ENCODE data around the gene BAG5. TPM values are rescaled to one million over a fixed set of nuclear protein-coding genes. Genes with fewer than 3 reads are reported as not detected.

Gene BAG5
- total RNA-seq, 4 donors from 2014 or later = 40.3 to 44.3 (median 43.1) TPM

DNA sequence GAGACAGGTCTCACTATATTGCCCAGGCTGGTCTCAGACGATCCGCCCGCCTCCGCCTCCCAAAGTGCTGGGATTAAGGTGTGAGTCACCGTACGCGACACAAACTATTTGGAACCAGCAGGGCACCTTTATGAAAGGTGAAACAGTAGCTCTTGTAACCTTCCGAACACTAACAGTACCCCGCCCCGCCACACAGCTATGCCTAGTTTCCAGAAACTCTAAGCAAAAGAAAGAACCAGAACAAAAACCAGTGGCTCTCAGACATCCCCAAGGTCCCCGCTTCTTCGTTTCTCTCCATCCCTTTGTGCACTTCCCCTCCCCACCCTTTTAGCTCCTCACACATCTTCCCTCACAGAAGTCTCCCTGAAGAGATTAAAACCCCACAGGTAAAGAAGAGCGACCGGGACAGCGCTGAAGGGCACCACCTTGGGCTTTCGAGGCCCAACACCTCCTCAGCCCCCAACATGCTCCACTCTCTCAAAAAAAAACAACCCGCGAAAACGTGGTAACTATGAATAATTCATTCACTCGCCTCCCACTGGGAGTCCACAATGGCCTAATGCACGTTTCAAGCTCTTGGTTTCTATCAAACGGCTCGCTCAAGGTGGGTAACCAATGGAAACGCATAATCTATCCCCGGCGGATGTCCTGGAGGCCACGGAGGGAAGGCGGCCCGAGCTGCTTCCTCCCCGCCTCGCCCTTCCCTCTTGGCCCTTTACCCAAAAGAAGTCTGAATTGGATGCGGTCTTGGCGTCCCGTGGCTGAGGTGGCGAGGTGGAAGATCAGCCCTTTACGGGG is 877 bp downstream of the BAG5 start:
- peak overlapping the region; percentile 94 for H3K4me3 ChIP-seq (ENCODE audit: low read depth, poor library complexity, severe bottlenecking)
- DNase-seq (ENCODE audit: low spot score in 2 of 2) = peak; percentile 35 to 90
- TF ChIP-seq, protein P1, sequence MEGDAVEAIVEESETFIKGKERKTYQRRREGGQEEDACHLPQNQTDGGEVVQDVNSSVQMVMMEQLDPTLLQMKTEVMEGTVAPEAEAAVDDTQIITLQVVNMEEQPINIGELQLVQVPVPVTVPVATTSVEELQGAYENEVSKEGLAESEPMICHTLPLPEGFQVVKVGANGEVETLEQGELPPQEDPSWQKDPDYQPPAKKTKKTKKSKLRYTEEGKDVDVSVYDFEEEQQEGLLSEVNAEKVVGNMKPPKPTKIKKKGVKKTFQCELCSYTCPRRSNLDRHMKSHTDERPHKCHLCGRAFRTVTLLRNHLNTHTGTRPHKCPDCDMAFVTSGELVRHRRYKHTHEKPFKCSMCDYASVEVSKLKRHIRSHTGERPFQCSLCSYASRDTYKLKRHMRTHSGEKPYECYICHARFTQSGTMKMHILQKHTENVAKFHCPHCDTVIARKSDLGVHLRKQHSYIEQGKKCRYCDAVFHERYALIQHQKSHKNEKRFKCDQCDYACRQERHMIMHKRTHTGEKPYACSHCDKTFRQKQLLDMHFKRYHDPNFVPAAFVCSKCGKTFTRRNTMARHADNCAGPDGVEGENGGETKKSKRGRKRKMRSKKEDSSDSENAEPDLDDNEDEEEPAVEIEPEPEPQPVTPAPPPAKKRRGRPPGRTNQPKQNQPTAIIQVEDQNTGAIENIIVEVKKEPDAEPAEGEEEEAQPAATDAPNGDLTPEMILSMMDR (IDR thresholded peaks at IDR 0.05) = no peak
- no peak for TF ChIP-seq POLR2A (IDR thresholded peaks at IDR 0.05)
- intact Hi-C loops (cut with DNase I; ENCODE audit: low total_unique reads) = no loop called here
- 3% methylated on average over 32 to 33 of the region's 36 CpGs for WGBS, 2 donors

DNA sequence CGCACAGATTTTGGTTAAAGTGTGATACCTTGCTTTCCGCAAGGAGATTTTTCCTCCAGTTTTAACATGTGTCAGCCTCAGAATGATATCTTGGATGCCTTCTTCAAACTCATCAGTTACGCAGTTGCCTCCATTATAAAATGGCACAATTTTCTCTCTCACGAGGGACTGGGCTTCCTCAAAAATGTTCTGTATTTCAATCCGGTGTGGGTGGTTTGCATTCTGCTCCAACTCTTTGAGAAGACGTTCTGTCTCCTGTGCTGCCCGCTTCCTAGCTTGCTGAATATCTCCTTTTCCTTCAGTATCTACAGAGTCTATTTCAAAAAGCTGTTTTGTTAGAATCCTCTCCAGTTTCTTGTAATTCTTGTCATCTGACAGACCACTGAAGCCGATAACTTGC is 1.8 kb downstream of the BAG5 start:
- intact Hi-C loops (cut with DNase I; ENCODE audit: low total_unique reads) = no loop called here
- DNase-seq (ENCODE audit: low spot score in 2 of 2) = no peak
- H3K4me3 ChIP-seq (ENCODE audit: low read depth, poor library complexity, severe bottlenecking) = no peak overlapping the region
- TF ChIP-seq, protein P1 (IDR thresholded peaks at IDR 0.05) = no peak
- TF ChIP-seq POLR2A (IDR thresholded peaks at IDR 0.05) = no peak
- WGBS, 2 donors = 66 to 67% methylated on average over 8 of the region's 8 CpGs

DNA sequence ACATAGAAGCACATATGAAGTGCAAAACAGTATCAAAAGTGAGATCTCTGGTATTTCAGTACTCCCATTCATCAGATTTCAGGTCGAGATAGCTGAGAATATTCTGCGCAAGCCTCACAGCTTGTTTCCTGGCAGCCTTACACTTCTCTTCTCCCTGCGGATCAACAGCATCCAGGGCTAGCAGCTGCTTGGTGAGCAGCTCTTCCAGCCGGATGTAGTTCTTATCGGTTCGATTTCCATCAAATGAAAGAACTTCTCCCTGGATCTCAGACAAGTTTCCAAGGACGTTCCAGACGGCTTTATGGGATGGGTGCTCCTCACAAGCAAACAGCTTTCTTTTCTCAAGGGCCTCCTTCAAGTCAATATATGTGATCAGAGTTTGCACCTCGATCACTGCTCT is 2.7 kb downstream of the BAG5 start:
- no peak for DNase-seq (ENCODE audit: low spot score in 2 of 2)
- intact Hi-C loops (cut with DNase I; ENCODE audit: low total_unique reads) = no loop called here
- WGBS, 2 donors = 67 to 71% methylated on average over 9 of the region's 9 CpGs
- TF ChIP-seq, protein P1 (IDR thresholded peaks at IDR 0.05) = no peak
- no peak for TF ChIP-seq POLR2A (IDR thresholded peaks at IDR 0.05)
- no peak overlapping the region for H3K4me3 ChIP-seq (ENCODE audit: low read depth, poor library complexity, severe bottlenecking)

DNA sequence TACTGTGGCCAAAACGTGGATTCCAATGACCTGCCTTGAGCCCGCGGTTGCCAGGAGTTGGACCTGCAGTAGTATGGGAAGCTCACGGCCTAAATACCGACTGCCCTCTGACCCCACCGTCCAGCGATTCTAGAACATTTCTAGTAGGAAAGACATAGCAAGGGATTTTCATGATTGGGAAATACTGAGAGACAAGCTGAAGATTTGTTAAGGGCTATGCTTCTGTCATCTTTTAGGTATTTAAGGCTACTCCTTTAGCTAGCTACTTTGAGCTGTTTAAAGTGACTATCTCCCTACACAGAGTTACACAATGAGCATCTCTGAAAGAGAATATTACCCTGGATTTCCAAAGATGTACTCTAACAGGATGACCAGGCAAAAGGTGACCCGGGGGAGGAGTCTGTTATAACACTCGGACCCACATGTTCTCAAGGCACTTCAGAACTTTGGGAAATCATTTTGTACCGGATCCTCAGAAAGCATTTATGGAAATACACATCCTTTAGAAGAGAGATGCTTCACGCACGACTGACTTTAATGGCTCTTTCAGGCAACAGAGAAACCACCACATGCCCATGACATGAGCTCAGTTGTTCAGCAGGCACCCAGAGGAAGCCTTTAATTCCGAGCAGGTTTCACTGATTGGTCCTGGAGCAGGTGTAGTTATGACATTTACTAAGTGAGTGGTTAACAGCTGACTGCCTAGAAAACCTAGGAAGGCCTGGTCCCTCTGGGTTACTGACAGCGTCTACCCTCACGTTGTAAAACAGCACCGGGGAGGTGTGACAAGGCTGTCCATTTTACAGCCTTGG is 4.2 kb downstream of the BAG5 start:
- no peak overlapping the region for H3K4me3 ChIP-seq (ENCODE audit: low read depth, poor library complexity, severe bottlenecking)
- intact Hi-C loops (cut with DNase I; ENCODE audit: low total_unique reads) = no loop called here
- 75 to 77% methylated on average over 16 of the region's 16 CpGs for WGBS, 2 donors
- TF ChIP-seq, protein P1 (IDR thresholded peaks at IDR 0.05) = no peak
- no peak for TF ChIP-seq POLR2A (IDR thresholded peaks at IDR 0.05)
- DNase-seq (ENCODE audit: low spot score in 2 of 2) = no peak

DNA sequence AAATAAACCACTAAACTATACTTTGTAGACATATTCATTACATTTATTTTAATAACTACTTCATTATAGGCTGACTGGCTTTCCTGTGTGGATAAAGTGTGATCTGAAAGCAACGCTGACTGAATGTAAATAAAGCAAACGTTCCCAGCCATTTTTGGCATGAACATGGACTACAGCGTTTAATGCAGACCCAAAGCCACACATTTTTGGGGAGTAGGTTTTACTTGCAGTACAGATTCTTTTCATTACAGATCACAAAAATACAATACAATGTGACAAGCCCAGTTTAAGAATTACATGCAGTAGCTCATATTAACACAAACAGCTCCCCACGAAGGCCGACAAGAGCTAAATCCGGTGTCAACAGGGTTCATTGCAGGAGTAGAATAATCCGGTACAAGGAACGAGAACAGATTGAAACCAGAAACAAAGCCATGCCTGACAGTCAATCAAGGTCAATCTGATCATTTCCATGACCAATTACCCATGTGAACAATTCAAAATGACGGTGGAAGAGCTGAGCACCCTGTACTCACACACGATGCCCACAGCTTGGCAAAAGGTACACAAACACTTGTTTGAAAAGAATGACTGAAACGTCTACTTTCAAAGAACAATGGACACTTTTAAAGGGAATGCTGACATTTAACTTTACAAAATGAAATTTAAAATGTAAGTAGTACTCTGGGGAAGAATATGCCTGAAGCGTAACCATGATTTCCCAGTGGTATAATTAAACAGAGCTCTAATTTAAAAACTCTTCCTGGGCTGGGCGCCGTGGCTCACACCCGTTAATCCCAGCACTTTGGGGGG is 5.3 kb downstream of the BAG5 start:
- no peak for TF ChIP-seq POLR2A (IDR thresholded peaks at IDR 0.05)
- TF ChIP-seq, protein P1 (IDR thresholded peaks at IDR 0.05) = no peak
- WGBS, 2 donors = 46 to 51% methylated on average over 15 of the region's 15 CpGs
- DNase-seq (ENCODE audit: low spot score in 2 of 2) = no peak
- H3K4me3 ChIP-seq (ENCODE audit: low read depth, poor library complexity, severe bottlenecking) = no peak overlapping the region
- intact Hi-C loops (cut with DNase I; ENCODE audit: low total_unique reads) = no loop called here
